BLaER1 (cell line): ENCODE measurements around the gene NBEA.

Experiments used
- H3K27ac ChIP-seq: shearing (Covaris generic); formaldehyde crosslinking; 2 replicates; pipeline ENCODE4 v1.8.1; 2022
- H3K27me3 ChIP-seq: shearing (Covaris generic); formaldehyde crosslinking; 2 replicates; pipeline ENCODE4 v1.8.1; 2022
- H3K36me3 ChIP-seq: shearing (Covaris generic); formaldehyde crosslinking; 2 replicates; pipeline ENCODE4 v1.8.1; 2022
- H3K4me1 ChIP-seq: shearing (Covaris generic); formaldehyde crosslinking; 2 replicates; pipeline ENCODE4 v1.8.1; 2022
- H3K4me2 ChIP-seq: shearing (Covaris generic); formaldehyde crosslinking; 2 replicates; pipeline ENCODE4 v1.8.1; 2022
- H3K4me3 ChIP-seq: shearing (Covaris generic); formaldehyde crosslinking; 2 replicates; pipeline ENCODE4 v1.8.1; 2022
- H3K9ac ChIP-seq: shearing (Covaris generic); formaldehyde crosslinking; 2 replicates; pipeline ENCODE4 v1.8.1; 2022
- H3K9me3 ChIP-seq: shearing (Covaris generic); formaldehyde crosslinking; 2 replicates; pipeline ENCODE4 v1.8.1; 2022
- H4K20me1 ChIP-seq: shearing (Covaris generic); formaldehyde crosslinking; 2 replicates; pipeline ENCODE4 v1.8.1; 2022
- Cebpa-rat ChIP-seq: shearing (Covaris generic); IDR thresholded peaks from 2 replicates; pipeline ENCODE4 v1.8.1; 2022

NBEA gene

GRCh38 chr13:34931572-34931971, 10.5 kb upstream of the NBEA start:
- Histone ChIP-seq H3K4me2 (no peak overlapping the region), H3K9me3 (no peaks in the 10 kb centered on the region), H3K4me3 (no peak overlapping the region), H3K27ac (no peak overlapping the region), H4K20me1 (no peaks in the 10 kb centered on the region), H3K36me3 (no peaks in the 10 kb centered on the region), H3K4me1 (no peaks in the 10 kb centered on the region), H3K9ac (no peak overlapping the region), H3K27me3 (no peaks in the 10 kb centered on the region)
- no peak for TF ChIP-seq Cebpa-rat

- H3K4me3 ChIP-seq: no peak overlapping the region
Measured at GRCh38 chr13:34933349-34933748, 8.7 kb upstream of the NBEA start.

GRCh38 chr13:34933786-34934185, 8.3 kb upstream of the NBEA start:
- Histone ChIP-seq H3K4me3 (no peak overlapping the region), H3K4me1 (no peaks in the 10 kb centered on the region)
- TF ChIP-seq Cebpa-rat: no peak

More at GRCh38 chr13:34933349-34933748, 8.7 kb upstream of the NBEA start:
- Histone ChIP-seq H3K36me3 (no peaks in the 10 kb centered on the region), H3K4me1 (no peaks in the 10 kb centered on the region), H3K9me3 (no peaks in the 10 kb centered on the region), H4K20me1 (no peaks in the 10 kb centered on the region), H3K27ac (no peak overlapping the region), H3K27me3 (no peaks in the 10 kb centered on the region), H3K4me2 (no peak overlapping the region), H3K9ac (no peak overlapping the region)
- TF ChIP-seq Cebpa-rat: no peak

GRCh38 chr13:34935841-34936240, 6.2 kb upstream of the NBEA start:
- no peaks in the 10 kb centered on the region for H3K36me3 ChIP-seq
- no peak overlapping the region for H3K9ac ChIP-seq
- no peaks in the 10 kb centered on the region for H3K27me3 ChIP-seq
- no peak overlapping the region for H3K4me3 ChIP-seq
- no peaks in the 10 kb centered on the region for H4K20me1 ChIP-seq
- TF ChIP-seq Cebpa-rat: no peak
- H3K4me2 ChIP-seq: no peak overlapping the region
- no peak overlapping the region for H3K27ac ChIP-seq
- H3K4me1 ChIP-seq: no peaks in the 10 kb centered on the region
- H3K9me3 ChIP-seq: no peaks in the 10 kb centered on the region

More at GRCh38 chr13:34933786-34934185, 8.3 kb upstream of the NBEA start:
- no peaks in the 10 kb centered on the region for H3K27me3 ChIP-seq
- H4K20me1 ChIP-seq: no peaks in the 10 kb centered on the region
- H3K9me3 ChIP-seq: no peaks in the 10 kb centered on the region
- no peak overlapping the region for H3K4me2 ChIP-seq
- no peak overlapping the region for H3K9ac ChIP-seq
- no peaks in the 10 kb centered on the region for H3K36me3 ChIP-seq
- H3K27ac ChIP-seq: no peak overlapping the region

- peaks cover 26% of the 10 kb centered on the region for H3K27me3 ChIP-seq
- no peak for TF ChIP-seq Cebpa-rat
- H3K4me1 ChIP-seq: peaks cover 14% of the 10 kb centered on the region
- no peaks in the 10 kb centered on the region for H3K36me3 ChIP-seq
- no peak overlapping the region for H3K27ac ChIP-seq
- no peak overlapping the region for H3K4me3 ChIP-seq
- no peaks in the 10 kb centered on the region for H3K9me3 ChIP-seq
- peaks cover 21% of the 10 kb centered on the region for H4K20me1 ChIP-seq
- H3K9ac ChIP-seq: no peak overlapping the region
- H3K4me2 ChIP-seq: no peak overlapping the region
Measured at GRCh38 chr13:34939771-34940170, 2.3 kb upstream of the NBEA start.

- peaks cover 35% of the 10 kb centered on the region for H4K20me1 ChIP-seq
- H3K4me3 ChIP-seq: peak overlapping the region; percentile 95
- no peak overlapping the region for H3K9ac ChIP-seq
- no peak for TF ChIP-seq Cebpa-rat
- peaks cover 30% of the 10 kb centered on the region for H3K27me3 ChIP-seq
- H3K36me3 ChIP-seq: no peaks in the 10 kb centered on the region
- no peak overlapping the region for H3K27ac ChIP-seq
- H3K4me2 ChIP-seq: peak overlapping the region; percentile 72
- H3K9me3 ChIP-seq: no peaks in the 10 kb centered on the region
- peaks cover 14% of the 10 kb centered on the region for H3K4me1 ChIP-seq
Measured at GRCh38 chr13:34941436-34941834, 635 bp upstream of the NBEA start.

GRCh38 chr13:34942732-34943435, 814 bp downstream of the NBEA start:
- H3K27ac ChIP-seq: peak overlapping the region; percentile 68
- H4K20me1 ChIP-seq: peaks cover 41% of the 10 kb centered on the region

GRCh38 chr13:34943436-34944273, 1.6 kb downstream of the NBEA start:
- no peaks in the 10 kb centered on the region for H3K9me3 ChIP-seq
- H3K4me2 ChIP-seq: peak overlapping the region; percentile 86
- peaks cover 14% of the 10 kb centered on the region for H3K4me1 ChIP-seq
- peaks cover 49% of the 10 kb centered on the region for H4K20me1 ChIP-seq
- H3K27ac ChIP-seq: no peak overlapping the region
- peak overlapping the region; percentile 95 for H3K4me3 ChIP-seq
- no peak for TF ChIP-seq Cebpa-rat
- no peaks in the 10 kb centered on the region for H3K36me3 ChIP-seq
- H3K27me3 ChIP-seq: peaks cover 30% of the 10 kb centered on the region
- H3K9ac ChIP-seq: no peak overlapping the region

More at GRCh38 chr13:34942732-34943435, 814 bp downstream of the NBEA start:
- TF ChIP-seq Cebpa-rat: no peak
- Histone ChIP-seq H3K9me3 (no peaks in the 10 kb centered on the region), H3K4me3 (peak overlapping the region; percentile 95), H3K36me3 (no peaks in the 10 kb centered on the region), H3K27me3 (peaks cover 30% of the 10 kb centered on the region), H3K4me2 (peak overlapping the region; percentile 86), H3K4me1 (peaks cover 14% of the 10 kb centered on the region), H3K9ac (peak overlapping the region; percentile 81)

GRCh38 chr13:34944274-34944634, 2.2 kb downstream of the NBEA start:
- H3K27me3 ChIP-seq: peaks cover 30% of the 10 kb centered on the region
- no peak overlapping the region for H3K27ac ChIP-seq
- H3K9me3 ChIP-seq: no peaks in the 10 kb centered on the region
- no peak overlapping the region; the same call in 1 of the 2 replicates for H3K4me2 ChIP-seq
- no peak overlapping the region for H3K9ac ChIP-seq
- H3K4me1 ChIP-seq: peaks cover 14% of the 10 kb centered on the region
- no peaks in the 10 kb centered on the region for H3K36me3 ChIP-seq
- H4K20me1 ChIP-seq: peaks cover 55% of the 10 kb centered on the region
- H3K4me3 ChIP-seq: no peak overlapping the region
- TF ChIP-seq Cebpa-rat: no peak

- peaks cover 14% of the 10 kb centered on the region for H3K4me1 ChIP-seq
- peaks cover 30% of the 10 kb centered on the region for H3K27me3 ChIP-seq
- TF ChIP-seq Cebpa-rat: no peak
- H3K4me2 ChIP-seq: no peak overlapping the region
- H3K36me3 ChIP-seq: no peaks in the 10 kb centered on the region
- no peak overlapping the region for H3K4me3 ChIP-seq
- H3K9ac ChIP-seq: no peak overlapping the region
- no peak overlapping the region for H3K27ac ChIP-seq
- no peaks in the 10 kb centered on the region for H3K9me3 ChIP-seq
- H4K20me1 ChIP-seq: peaks cover 59% of the 10 kb centered on the region
Measured at GRCh38 chr13:34944751-34945150, 2.7 kb downstream of the NBEA start.
